Activated T-cell treated with anti-CD3 and anti-CD28 coated beads, Interleukin-2, amount 50 U/mL, for 24 hours (primary cell): Measurements from ENCODE around the gene SMCO4.
"Not testable (repeated sequence)": the region's sequence is repeated elsewhere in the genome, so short reads cannot be mapped to it uniquely, and the experiment has no call there.

Experiments
- DNase-seq: peaks from one replicate; pipeline ENCODE4 v3.0.0-alpha.2; 2020
- H3K27ac Mint-ChIP-seq: 2 replicates; pipeline ENCODE4 v1.8.0; 2020; ENCODE audit warnings: mild to moderate bottlenecking, mixed read lengths
- H3K27me3 Mint-ChIP-seq: 2 replicates; pipeline ENCODE4 v1.8.0; 2020; ENCODE audit warnings: mixed read lengths
- H3K36me3 Mint-ChIP-seq: 2 replicates; pipeline ENCODE4 v1.8.0; 2020; ENCODE audit warnings: low read depth, mixed read lengths
- H3K4me1 Mint-ChIP-seq: 2 replicates; pipeline ENCODE4 v1.8.0; 2020; ENCODE audit warnings: low read depth, mixed read lengths
- H3K4me3 Mint-ChIP-seq: 2 replicates; pipeline ENCODE4 v1.8.0; 2020; ENCODE audit warnings: mild to moderate bottlenecking, moderate library complexity, mixed read lengths
- H3K9me3 Mint-ChIP-seq: 2 replicates; pipeline ENCODE4 v1.8.0; 2020; ENCODE audit warnings: mixed read lengths

Gene SMCO4

GRCh38 chr11:93543292-93543977 is at the start of gene SMCO4:
SMCO4 (minus strand) TSS chr11:93543391; CDS start chr11:93479189, 64,202 bp downstream.
- no peaks in the 10 kb centered on the region for H3K36me3 Mint-ChIP-seq
- H3K9me3 Mint-ChIP-seq, result no peaks in the 10 kb centered on the region
- peak within 1 kb of the TSS; percentile 84 for H3K4me3 Mint-ChIP-seq
- peak; percentile 82 for DNase-seq
- H3K27ac Mint-ChIP-seq, result peak within 1 kb of the TSS; percentile 89
- peaks cover 29% of the 10 kb centered on the region for H3K4me1 Mint-ChIP-seq
- peaks cover 6% of the 10 kb centered on the region for H3K27me3 Mint-ChIP-seq

GRCh38 chr11:93591247-93591898 is 48.2 kb upstream of the SMCO4 start:
- no peaks in the 10 kb centered on the region for H3K36me3 Mint-ChIP-seq
- no peak overlapping the region for H3K27ac Mint-ChIP-seq
- no peak overlapping the region for H3K4me3 Mint-ChIP-seq
- peaks cover 3% of the 10 kb centered on the region for H3K4me1 Mint-ChIP-seq
- H3K27me3 Mint-ChIP-seq, result peaks cover 12% of the 10 kb centered on the region
- H3K9me3 Mint-ChIP-seq, result no peaks in the 10 kb centered on the region
- DNase-seq, result no peak

GRCh38 chr11:93589347-93589746 is 46.2 kb upstream of the SMCO4 start:
- Mint-ChIP-seq H3K4me3 (no peak overlapping the region), H3K9me3 (no peaks in the 10 kb centered on the region), H3K4me1 (peaks cover 3% of the 10 kb centered on the region), H3K36me3 (no peaks in the 10 kb centered on the region), H3K27ac (no peak overlapping the region), H3K27me3 (peaks cover 21% of the 10 kb centered on the region)
- DNase-seq, result no peak

GRCh38 chr11:93587858-93588581 is 44.8 kb upstream of the SMCO4 start:
- Mint-ChIP-seq H3K4me1 (peaks cover 3% of the 10 kb centered on the region), H3K27me3 (peaks cover 32% of the 10 kb centered on the region), H3K36me3 (no peaks in the 10 kb centered on the region), H3K9me3 (no peaks in the 10 kb centered on the region), H3K27ac (no peak overlapping the region), H3K4me3 (no peak overlapping the region)
- no peak for DNase-seq

GRCh38 chr11:93587425-93587824 is 44.2 kb upstream of the SMCO4 start:
- not testable (repeated sequence) for H3K27ac Mint-ChIP-seq, H3K4me1 Mint-ChIP-seq, H3K36me3 Mint-ChIP-seq, H3K9me3 Mint-ChIP-seq, DNase-seq, H3K4me3 Mint-ChIP-seq
- H3K27me3 Mint-ChIP-seq, result peaks cover 38% of the 10 kb centered on the region

- Mint-ChIP-seq H3K36me3 (no peaks in the 10 kb centered on the region), H3K4me3 (no peak overlapping the region), H3K4me1 (peaks cover 1% of the 10 kb centered on the region), H3K27ac (no peak overlapping the region), H3K27me3 (peaks cover 46% of the 10 kb centered on the region), H3K9me3 (no peaks in the 10 kb centered on the region)
- DNase-seq, result no peak
Measured at GRCh38 chr11:93585758-93586157, 42.6 kb upstream of the SMCO4 start.

GRCh38 chr11:93583490-93583889 is 40.3 kb upstream of the SMCO4 start:
- no peak for DNase-seq
- Mint-ChIP-seq H3K4me3 (no peak overlapping the region), H3K36me3 (no peaks in the 10 kb centered on the region), H3K27ac (no peak overlapping the region), H3K9me3 (no peaks in the 10 kb centered on the region), H3K27me3 (peaks cover 52% of the 10 kb centered on the region), H3K4me1 (peaks cover 2% of the 10 kb centered on the region)

GRCh38 chr11:93579187-93579751 is 36.1 kb upstream of the SMCO4 start:
- Mint-ChIP-seq H3K4me3 (no peak overlapping the region), H3K36me3 (no peaks in the 10 kb centered on the region), H3K27me3 (peaks cover 35% of the 10 kb centered on the region), H3K27ac (no peak overlapping the region), H3K4me1 (peaks cover 2% of the 10 kb centered on the region), H3K9me3 (no peaks in the 10 kb centered on the region)
- DNase-seq, result no peak

GRCh38 chr11:93577286-93577685 is 34.1 kb upstream of the SMCO4 start:
- Mint-ChIP-seq H3K36me3 (no peaks in the 10 kb centered on the region), H3K4me1 (peaks cover 2% of the 10 kb centered on the region), H3K4me3 (no peak overlapping the region), H3K9me3 (no peaks in the 10 kb centered on the region), H3K27me3 (peaks cover 18% of the 10 kb centered on the region), H3K27ac (no peak overlapping the region)
- DNase-seq, result no peak

GRCh38 chr11:93576870-93577269 is 33.7 kb upstream of the SMCO4 start:
- H3K9me3 Mint-ChIP-seq, H3K4me1 Mint-ChIP-seq, DNase-seq, H3K4me3 Mint-ChIP-seq, H3K27ac Mint-ChIP-seq, H3K36me3 Mint-ChIP-seq: not testable (repeated sequence)
- H3K27me3 Mint-ChIP-seq, result peaks cover 17% of the 10 kb centered on the region

- H3K4me1 Mint-ChIP-seq, result peaks cover 2% of the 10 kb centered on the region
- no peak overlapping the region for H3K27ac Mint-ChIP-seq
- no peaks in the 10 kb centered on the region for H3K36me3 Mint-ChIP-seq
- peaks cover 13% of the 10 kb centered on the region for H3K27me3 Mint-ChIP-seq
- DNase-seq, result no peak
- H3K4me3 Mint-ChIP-seq, result no peak overlapping the region
- no peaks in the 10 kb centered on the region for H3K9me3 Mint-ChIP-seq
Measured at GRCh38 chr11:93574638-93575220, 31.5 kb upstream of the SMCO4 start.

- Mint-ChIP-seq H3K36me3 (no peaks in the 10 kb centered on the region), H3K27me3 (peaks cover 13% of the 10 kb centered on the region), H3K4me1 (no peaks in the 10 kb centered on the region), H3K4me3 (no peak overlapping the region), H3K27ac (no peak overlapping the region), H3K9me3 (no peaks in the 10 kb centered on the region)
- DNase-seq, result no peak
Measured at GRCh38 chr11:93573184-93573583, 30.0 kb upstream of the SMCO4 start.

GRCh38 chr11:93572621-93573020 is 29.4 kb upstream of the SMCO4 start:
- no peak for DNase-seq
- no peaks in the 10 kb centered on the region for H3K36me3 Mint-ChIP-seq
- no peak overlapping the region for H3K4me3 Mint-ChIP-seq
- H3K4me1 Mint-ChIP-seq, result no peaks in the 10 kb centered on the region
- peaks cover 13% of the 10 kb centered on the region for H3K27me3 Mint-ChIP-seq
- no peaks in the 10 kb centered on the region for H3K9me3 Mint-ChIP-seq
- H3K27ac Mint-ChIP-seq, result no peak overlapping the region

- Mint-ChIP-seq H3K4me3 (no peak overlapping the region), H3K4me1 (no peaks in the 10 kb centered on the region), H3K27me3 (peaks cover 13% of the 10 kb centered on the region), H3K27ac (no peak overlapping the region), H3K36me3 (no peaks in the 10 kb centered on the region), H3K9me3 (no peaks in the 10 kb centered on the region)
- no peak for DNase-seq
Measured at GRCh38 chr11:93572171-93572570, 29.0 kb upstream of the SMCO4 start.
